Body of pancreas (tissue), 4 donors: ENCODE measurements around the gene SDCBP2. TPM values are rescaled to one million over a fixed set of nuclear protein-coding genes. Genes with fewer than 3 reads are reported as not detected.

Experiments
- ATAC-seq: fragments of 150-250 bp; one replicate; pipeline ENCODE4 v1.9.1; 2016
- DNase-seq, 4 donors: peaks; one replicate each; pipeline ENCODE4 v3.0.0-alpha.2; 2019
- H3K27ac ChIP-seq, 4 donors: fragments of 200-600 bp; sonication (generic); 1 replicate in 3 of 4; 2 replicates in 1 of 4; pipeline versions ENCODE4 v1.5.1 to v1.6.1; 2016 to 2019; ENCODE audit warnings: mild to moderate bottlenecking in 1 of 4, mixed read lengths in 1 of 4, moderate library complexity in 1 of 4
- H3K27me3 ChIP-seq, 2 donors: fragments of 200-600 bp; sonication (generic); one replicate each; pipeline ENCODE4 v1.6.0; 2016; ENCODE audit warnings: mild to moderate bottlenecking in 1 of 2
- H3K36me3 ChIP-seq, 2 donors: fragments of 200-600 bp; sonication (generic); replicated peaks in 1 of 2; 2 replicates each; pipeline ENCODE4 v1.5.1; 2016; ENCODE audit warnings: low read depth in 2 of 2; ENCODE audit not compliant: insufficient read depth in 1 of 2
- H3K4me1 ChIP-seq: fragments of 200-600 bp; sonication (generic); one replicate; pipeline ENCODE4 v1.6.0; 2016
- H3K4me3 ChIP-seq, 2 donors: fragments of 200-600 bp; sonication (generic); 1 replicate in 1 of 2; 2 replicates in 1 of 2; pipeline ENCODE4 v1.5.1; 2016 to 2019
- H3K9me3 ChIP-seq, 3 donors: fragments of 200-600 bp; sonication (generic); 1 replicate in 2 of 3; 2 replicates in 1 of 3; pipeline ENCODE4 v1.5.1; 2016
- POLR2A ChIP-seq, 3 donors: fragments of 450-650 bp; IDR thresholded peaks; one replicate each; pipeline ENCODE4 v1.6.1; 2016; ENCODE audit warnings: antibody characterized with exemption in 3 of 3, mild to moderate bottlenecking in 2 of 3
- WGBS, 2 donors: methylation state at CpG; one replicate each; pipeline ENCODE4 v1.1.5; 2017; 5-methylcytosine and 5-hydroxymethylcytosine counted together
- intact Hi-C: fragments of 100-400 bp; cut with DNase I; formaldehyde crosslinking; loops from one replicate; pipeline ENCODE4 v1.15.1; 2023
- total RNA-seq, 2 donors: library from RNA; depleted of rRNA; stranded (reverse); fragments of >200 nt; gene quantifications; one replicate each; pipeline ENCODE4 v1.1.0, GENCODE V29; 2016
- TF ChIP-seq, protein P1 (sequence below), 7 experiments: fragments of 450-650 bp in 4 of 7; fragments of 200-600 bp in 3 of 7; sonication (generic) in 3 of 7; IDR thresholded peaks; one replicate each; pipeline ENCODE4 v1.5.1; 2016 to 2019; ENCODE audit warnings: antibody characterized with exemption in 7 of 7

The SDCBP2 gene
- total RNA-seq, 2 donors from 2014 or later: 14.8 to 20.0 TPM

DNA sequence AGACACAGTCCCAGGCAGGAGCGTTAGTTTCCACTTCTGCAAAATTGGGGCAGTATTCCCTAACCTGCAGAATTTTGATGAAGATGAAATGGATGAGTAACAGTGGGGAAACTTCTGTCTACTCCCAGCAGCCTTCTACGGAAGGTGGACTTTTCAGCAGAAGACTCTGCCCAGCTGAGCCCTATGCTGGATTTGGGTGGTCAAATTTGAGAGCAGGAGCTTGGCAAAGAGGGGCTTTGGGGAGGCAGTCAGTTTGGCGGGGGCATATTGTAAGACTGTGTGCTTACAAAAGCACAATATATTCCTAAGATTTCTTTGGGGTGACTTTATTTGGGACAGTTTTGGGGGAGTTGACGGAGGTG, 5.4 kb upstream of the SDCBP2 start:
- WGBS, 2 donors: 85 to 99% methylated on average over 4 of the region's 4 CpGs
- H3K4me1 ChIP-seq: peaks cover 37% of the 10 kb centered on the region
- no peak for ATAC-seq

DNA sequence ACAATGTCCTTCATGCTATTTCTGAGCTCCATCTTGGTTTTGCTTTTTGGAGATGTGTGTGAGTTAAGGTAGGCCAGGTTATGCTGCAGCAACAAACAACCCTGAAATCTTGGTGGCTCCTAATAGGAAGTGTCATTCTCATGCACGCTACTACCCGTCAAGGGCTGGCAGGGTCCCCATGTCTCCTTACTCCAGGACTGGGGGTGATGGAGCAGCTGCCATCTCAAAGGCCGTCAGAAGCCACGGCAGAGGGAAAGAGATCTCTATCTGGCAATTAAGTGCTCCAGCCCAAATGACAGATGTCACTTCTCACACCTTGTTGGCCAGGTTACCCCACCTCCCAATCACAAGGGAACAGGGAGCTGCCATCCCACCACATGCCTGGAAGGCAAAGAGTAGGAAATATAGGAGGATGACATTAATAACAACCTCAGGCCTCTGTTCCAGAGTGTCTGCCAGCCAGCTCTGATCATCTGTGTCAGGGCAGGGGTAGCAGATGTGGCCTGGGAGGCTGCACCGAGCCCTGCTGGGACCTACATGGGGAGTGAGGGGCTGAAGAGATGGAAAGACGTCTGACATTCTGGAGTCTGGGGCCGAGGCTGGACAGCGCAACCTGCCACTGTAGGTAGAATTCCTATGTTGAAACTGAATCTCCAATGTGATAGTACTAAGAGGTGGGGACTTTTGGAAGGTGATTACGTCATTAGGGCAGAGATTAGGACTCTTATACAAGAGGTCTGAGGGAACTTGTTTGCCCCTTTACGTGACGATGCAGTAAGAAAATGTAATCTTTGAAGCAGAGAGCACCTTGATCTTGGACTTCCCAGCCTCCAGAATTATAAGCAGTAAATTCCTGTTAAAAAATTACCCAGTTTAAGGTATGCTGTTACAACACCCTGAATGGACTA, 4.8 kb upstream of the SDCBP2 start:
- Histone ChIP-seq H3K27me3 (no peaks in the 10 kb centered on the region), H3K4me3 (no peak overlapping the region), H3K36me3 (no peaks in the 10 kb centered on the region), H3K9me3 (no peaks in the 10 kb centered on the region), H3K27ac (no peak overlapping the region), H3K4me1 (peaks cover 44% of the 10 kb centered on the region)
- intact Hi-C loops: no loop called here
- ATAC-seq (no peak), DNase-seq (peak in 1 of 4 donors; percentile 2)
- 87 to 88% methylated on average over 9 to 11 of the region's 11 CpGs for WGBS, 2 donors
- no peak for TF ChIP-seq POLR2A (IDR thresholded peaks at IDR 0.05)

More for the DNA sequence above, 5.4 kb upstream of the SDCBP2 start:
- Histone ChIP-seq H3K4me3 (no peak overlapping the region), H3K27ac (no peak overlapping the region), H3K9me3 (no peaks in the 10 kb centered on the region), H3K27me3 (no peaks in the 10 kb centered on the region), H3K36me3 (no peaks in the 10 kb centered on the region)
- DNase-seq: no peak
- intact Hi-C loops: no loop called here
- TF ChIP-seq POLR2A (IDR thresholded peaks at IDR 0.05): no peak
- TF ChIP-seq, protein P1, sequence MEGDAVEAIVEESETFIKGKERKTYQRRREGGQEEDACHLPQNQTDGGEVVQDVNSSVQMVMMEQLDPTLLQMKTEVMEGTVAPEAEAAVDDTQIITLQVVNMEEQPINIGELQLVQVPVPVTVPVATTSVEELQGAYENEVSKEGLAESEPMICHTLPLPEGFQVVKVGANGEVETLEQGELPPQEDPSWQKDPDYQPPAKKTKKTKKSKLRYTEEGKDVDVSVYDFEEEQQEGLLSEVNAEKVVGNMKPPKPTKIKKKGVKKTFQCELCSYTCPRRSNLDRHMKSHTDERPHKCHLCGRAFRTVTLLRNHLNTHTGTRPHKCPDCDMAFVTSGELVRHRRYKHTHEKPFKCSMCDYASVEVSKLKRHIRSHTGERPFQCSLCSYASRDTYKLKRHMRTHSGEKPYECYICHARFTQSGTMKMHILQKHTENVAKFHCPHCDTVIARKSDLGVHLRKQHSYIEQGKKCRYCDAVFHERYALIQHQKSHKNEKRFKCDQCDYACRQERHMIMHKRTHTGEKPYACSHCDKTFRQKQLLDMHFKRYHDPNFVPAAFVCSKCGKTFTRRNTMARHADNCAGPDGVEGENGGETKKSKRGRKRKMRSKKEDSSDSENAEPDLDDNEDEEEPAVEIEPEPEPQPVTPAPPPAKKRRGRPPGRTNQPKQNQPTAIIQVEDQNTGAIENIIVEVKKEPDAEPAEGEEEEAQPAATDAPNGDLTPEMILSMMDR (IDR thresholded peaks at IDR 0.05): no peak

DNA sequence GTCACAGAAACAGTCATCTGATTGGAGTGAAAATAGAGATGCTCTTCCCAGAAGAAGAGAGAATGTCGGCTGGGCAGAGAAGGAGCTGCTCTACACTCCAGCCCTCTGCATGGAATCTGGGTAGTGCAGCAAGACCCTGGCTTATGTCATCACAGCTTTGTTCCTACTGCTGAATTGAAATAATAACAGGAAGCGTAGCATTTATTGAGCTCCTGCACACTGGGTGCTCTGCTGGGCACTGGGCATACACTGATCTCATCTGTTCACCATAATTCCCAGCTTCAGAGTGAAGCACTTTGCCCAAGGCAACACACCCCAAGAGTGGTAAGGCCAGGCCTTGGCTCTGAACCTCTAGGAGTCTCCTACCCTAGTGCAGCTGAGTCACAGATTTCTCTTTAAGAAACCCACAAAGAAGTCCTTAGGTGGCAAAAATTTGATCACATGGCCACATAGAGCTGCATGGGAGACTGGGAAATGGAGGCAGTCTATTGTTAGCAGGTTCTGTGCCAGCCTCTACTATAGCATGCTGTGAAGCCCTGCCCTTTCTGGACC, 3.9 kb upstream of the SDCBP2 start:
- ATAC-seq: no peak
- no peak overlapping the region for H3K4me3 ChIP-seq
- no peak overlapping the region for H3K27ac ChIP-seq
- peak in 1 of 4 donors; percentile 6 for DNase-seq
- H3K27me3 ChIP-seq: no peaks in the 10 kb centered on the region
- 82 to 100% methylated on average over 2 of the region's 2 CpGs for whole genome bisulfite sequencing, 2 donors
- intact Hi-C loops: no loop called here
- no peaks in the 10 kb centered on the region for H3K9me3 ChIP-seq
- H3K36me3 ChIP-seq: no peaks in the 10 kb centered on the region
- H3K4me1 ChIP-seq: peaks cover 52% of the 10 kb centered on the region
- no peak for TF ChIP-seq POLR2A (IDR thresholded peaks at IDR 0.05)
- TF ChIP-seq, protein P1 (IDR thresholded peaks at IDR 0.05): no peak

DNA sequence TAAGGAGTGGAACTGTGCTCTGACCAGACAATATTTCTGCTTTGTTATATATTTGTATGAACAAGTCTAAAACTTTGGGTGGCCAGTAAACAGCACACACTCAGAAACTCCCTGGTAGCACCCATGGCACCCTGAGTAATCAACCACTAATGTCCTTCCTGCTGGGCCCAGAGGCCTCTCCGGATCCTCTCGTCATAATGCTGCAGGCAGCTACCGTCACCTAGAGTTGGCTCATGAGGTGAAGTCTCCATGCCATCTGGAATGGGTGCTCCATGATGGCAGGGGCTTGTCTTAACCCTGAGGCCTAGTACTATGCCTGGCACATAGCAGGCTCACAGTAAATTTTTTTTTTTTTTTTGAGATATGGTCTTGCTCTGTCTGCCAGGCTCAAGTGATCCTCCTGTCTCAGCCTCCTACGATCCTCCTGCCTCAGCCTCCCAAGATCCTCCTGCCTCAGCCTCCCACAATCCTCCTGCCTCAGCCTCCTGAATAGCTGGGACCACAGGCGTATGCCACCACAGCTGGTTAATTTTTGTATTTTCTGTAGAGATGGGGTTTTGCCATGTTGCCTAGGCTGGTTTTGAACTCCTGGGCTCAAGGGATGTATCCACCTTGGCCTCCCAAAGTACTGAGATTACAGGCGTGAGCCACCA, 3.0 kb upstream of the SDCBP2 start:
- peaks cover 55% of the 10 kb centered on the region for H3K4me1 ChIP-seq
- 88 to 92% methylated on average over 6 of the region's 6 CpGs for WGBS, 2 donors
- no peaks in the 10 kb centered on the region for H3K36me3 ChIP-seq
- intact Hi-C loops: no loop called here
- no peak for TF ChIP-seq POLR2A (IDR thresholded peaks at IDR 0.05)
- TF ChIP-seq, protein P1 (IDR thresholded peaks at IDR 0.05): no peak
- DNase-seq (peak in 1 of 4 donors; percentile 10), ATAC-seq (no peak)
- no peak overlapping the region for H3K4me3 ChIP-seq
- no peaks in the 10 kb centered on the region for H3K9me3 ChIP-seq
- no peaks in the 10 kb centered on the region for H3K27me3 ChIP-seq
- no peak overlapping the region for H3K27ac ChIP-seq

DNA sequence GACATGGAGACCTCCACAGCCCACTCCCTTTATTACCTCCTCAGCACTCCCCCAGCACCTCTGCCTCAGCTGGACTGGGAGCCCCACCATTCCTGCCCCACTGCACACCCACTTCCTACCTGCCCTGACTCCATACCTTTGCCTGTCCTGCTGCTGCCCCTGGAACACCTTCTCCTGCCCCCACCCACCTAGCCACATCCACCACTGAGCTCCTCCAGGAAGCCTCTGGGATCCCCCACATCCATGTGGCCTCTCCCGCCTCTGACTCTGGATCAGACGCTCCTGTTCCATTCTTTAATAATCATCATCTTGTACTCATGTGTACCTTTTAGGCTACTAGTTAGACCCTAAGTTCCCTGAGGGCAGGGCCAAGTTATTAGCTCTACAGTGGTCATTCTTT, 2.2 kb upstream of the SDCBP2 start:
- no peak overlapping the region for H3K4me3 ChIP-seq
- H3K9me3 ChIP-seq: no peaks in the 10 kb centered on the region
- WGBS, 2 donors: 94 to 95% methylated on average over 2 of the region's 2 CpGs
- intact Hi-C loops: no loop called here
- H3K36me3 ChIP-seq: no peaks in the 10 kb centered on the region
- H3K27me3 ChIP-seq: no peaks in the 10 kb centered on the region
- TF ChIP-seq POLR2A (IDR thresholded peaks at IDR 0.05): no peak
- TF ChIP-seq, protein P1 (IDR thresholded peaks at IDR 0.05): no peak
- peak overlapping the region; percentile 5 to 95 (median 87) for H3K27ac ChIP-seq
- H3K4me1 ChIP-seq: peaks cover 55% of the 10 kb centered on the region
- peak in 1 of 4 donors; percentile 10 for DNase-seq
- ATAC-seq: no peak
